HG02678 (cell line): Measurements from ENCODE around the gene TTN.

Source experiments
- ATAC-seq: cut with Tn5 transposase; IDR thresholded peaks from one replicate; pipeline ENCODE4 v1.9.1; 2021; ENCODE audit warnings: mild to moderate bottlenecking, moderate library complexity; ENCODE audit not compliant: unreplicated experiment

The TTN gene

GRCh38 chr2:178756843-178757242 lies 50.4 kb downstream of the TTN start:
- ATAC-seq = no peak

- ATAC-seq = no peak
Measured at GRCh38 chr2:178756343-178756742, 50.9 kb downstream of the TTN start.

GRCh38 chr2:178747767-178748166 lies 59.5 kb downstream of the TTN start:
- no peak for ATAC-seq

DNA sequence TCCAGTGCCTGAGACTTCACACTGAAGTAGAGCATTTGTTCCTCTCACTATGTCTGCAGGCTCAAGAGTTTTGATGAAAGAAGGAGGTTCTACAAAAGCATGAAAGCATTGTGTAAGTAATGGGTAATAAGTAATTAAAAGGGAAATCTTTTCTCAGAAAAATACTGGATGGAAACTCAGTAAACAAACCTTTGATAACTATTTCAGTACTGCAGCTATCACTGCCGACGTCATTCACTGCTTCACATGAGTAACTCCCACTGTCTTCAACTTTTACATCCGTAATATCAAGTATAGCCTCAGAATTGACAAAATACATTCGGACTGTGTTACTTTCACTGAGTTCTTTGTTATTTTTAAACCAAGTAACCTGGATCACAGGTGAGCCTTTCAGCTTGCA lies 72.7 kb downstream of the TTN start:
- no peak for ATAC-seq

- no peak for ATAC-seq
Measured at GRCh38 chr2:178733975-178734374, 73.2 kb downstream of the TTN start.

- ATAC-seq = no peak
Measured at GRCh38 chr2:178732913-178733312, 74.3 kb downstream of the TTN start.

DNA sequence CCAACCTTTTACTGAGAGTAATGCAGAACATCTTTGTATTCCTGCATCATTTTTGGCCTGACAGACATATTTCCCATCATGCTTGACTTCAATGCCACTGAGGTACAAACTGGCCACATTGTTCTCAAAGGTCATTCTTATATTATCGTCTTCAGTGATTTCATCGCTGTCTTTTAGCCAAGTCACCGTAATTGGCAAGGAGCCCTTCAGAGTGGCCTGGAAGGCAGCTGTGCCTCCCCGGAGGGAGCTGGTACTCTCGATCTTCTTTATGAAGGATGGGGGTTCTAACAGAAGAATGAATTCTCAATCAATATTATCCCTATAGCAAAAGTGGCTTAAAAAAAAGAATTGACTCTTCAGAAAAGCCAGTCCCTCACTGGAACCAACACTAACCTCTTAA lies 75.9 kb downstream of the TTN start:
- ATAC-seq = no peak

- no peak for ATAC-seq
Measured at GRCh38 chr2:178730049-178730448, 77.2 kb downstream of the TTN start.

DNA sequence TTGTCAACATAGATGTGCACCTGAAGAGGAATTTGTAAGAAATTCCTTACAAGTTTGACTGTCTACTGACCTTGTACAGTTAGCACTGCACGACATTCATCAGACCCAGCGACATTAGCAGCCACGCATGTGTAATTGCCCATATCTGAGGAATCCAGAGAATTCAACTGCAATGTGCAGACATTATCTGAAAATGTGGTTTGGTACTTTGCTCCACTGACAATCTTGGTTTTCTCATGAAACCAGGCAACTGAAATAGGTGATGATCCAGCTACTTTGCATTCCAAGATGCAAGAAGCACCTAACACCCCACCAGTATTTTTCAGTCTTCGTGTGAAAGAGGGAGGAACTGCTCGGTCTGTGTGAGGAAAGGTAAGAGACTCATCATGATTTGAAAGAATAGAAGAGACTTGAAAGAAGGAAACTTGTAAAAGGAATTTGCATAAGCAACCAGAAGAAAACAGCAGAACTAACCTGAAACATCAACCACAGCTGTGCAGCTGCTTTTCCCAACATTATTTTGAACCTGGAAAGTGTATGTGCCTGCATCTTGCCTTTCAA lies 83.4 kb downstream of the TTN start:
- ATAC-seq = no peak

DNA sequence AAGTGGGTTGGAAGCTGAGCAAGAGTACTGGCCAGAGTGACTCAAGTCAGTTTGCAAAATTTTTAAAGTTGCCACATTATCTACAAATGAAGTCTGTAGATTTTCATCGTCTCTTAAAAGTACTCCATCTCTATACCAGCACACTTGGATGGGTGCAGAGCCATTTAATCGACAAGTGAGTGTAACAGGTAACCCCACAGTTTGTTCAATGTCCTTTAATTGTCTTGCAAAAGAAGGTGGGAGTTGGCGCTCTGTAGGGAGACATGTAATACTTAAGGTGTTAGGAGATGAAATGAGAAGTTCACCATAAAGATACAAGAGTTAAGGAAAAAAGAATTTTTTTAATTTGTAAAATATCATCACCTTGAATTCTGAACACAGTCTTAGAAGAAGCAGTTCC lies 84.9 kb downstream of the TTN start:
- no peak for ATAC-seq

GRCh38 chr2:178718988-178719387 lies 88.2 kb downstream of the TTN start:
- no peak for ATAC-seq

DNA sequence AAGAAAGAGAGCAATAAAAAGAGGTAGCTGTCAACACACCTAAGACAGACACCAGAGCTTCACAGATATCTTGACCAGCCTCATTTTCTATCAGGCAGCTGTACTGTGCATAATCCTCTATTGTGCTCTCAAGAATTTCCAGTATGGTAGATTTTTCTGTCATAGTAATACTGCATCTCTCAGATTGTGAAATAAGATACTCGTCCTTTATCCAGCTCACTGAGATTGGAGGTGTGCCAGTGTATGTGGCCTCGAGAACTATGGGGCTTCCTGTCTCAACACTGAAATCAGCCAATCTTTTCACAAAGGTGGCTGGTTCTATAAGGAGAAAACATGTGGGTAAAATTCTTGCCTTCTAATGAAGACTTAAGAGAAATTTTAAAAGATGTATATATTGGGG lies 88.9 kb downstream of the TTN start:
- no peak for ATAC-seq

DNA sequence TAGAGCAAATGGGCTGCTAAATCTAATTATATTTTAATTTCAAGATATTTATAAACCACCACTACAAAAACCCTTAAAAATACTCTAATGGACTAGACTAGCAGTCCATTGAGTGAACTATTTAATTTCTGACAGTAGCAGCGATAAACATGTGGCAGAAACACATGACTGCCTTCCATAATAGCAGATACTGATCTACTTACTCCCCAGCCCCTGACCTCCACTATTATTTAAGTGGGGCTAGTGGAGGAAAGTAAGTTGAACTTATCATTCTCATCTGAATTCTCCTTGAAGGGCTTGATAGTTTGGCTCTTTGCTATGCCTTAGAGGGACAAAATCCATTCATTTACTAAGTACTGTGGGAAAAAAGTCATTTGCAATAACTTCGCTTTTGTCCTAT lies 90.8 kb downstream of the TTN start:
- no peak for ATAC-seq

DNA sequence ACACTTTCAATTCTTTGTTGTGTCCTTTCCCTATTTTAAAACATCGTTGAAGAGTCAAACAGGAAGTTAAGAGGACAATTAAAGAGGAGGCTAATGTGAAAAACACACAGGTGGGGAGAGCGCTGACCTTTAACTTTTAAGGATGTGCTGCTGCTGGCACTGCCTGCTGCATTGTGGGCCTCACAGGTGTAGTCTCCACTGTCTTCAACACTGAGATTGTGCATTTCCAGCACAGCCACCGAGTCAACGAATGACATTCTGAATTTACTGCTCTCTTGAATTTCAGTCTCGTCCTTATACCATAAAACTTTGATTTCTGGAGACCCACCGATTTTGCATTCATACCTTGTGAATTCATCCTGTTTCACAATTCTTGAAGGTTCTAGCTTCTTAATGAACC lies 91.9 kb downstream of the TTN start:
- ATAC-seq = no peak

GRCh38 chr2:178707476-178707875 lies 99.7 kb downstream of the TTN start:
- no peak for ATAC-seq

DNA sequence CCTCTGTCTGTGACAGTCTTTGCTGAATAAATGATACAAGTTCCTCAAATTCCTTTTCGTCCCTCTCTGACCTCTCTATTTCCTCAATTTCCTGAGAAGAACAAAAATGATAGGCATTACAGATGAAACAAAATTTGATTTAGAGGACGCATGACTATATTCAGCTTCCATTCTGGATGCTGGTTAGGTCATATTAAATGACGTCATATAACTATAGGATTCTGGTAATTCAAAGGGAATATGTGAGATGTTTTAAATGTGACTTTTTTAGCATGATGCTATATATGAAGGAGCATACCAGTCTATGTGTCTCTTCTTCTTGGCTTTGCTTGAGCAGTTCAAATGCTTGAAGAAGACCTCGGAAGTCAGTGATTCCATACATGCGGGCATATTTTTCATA lies 102.3 kb downstream of the TTN start:
- ATAC-seq = no peak

DNA sequence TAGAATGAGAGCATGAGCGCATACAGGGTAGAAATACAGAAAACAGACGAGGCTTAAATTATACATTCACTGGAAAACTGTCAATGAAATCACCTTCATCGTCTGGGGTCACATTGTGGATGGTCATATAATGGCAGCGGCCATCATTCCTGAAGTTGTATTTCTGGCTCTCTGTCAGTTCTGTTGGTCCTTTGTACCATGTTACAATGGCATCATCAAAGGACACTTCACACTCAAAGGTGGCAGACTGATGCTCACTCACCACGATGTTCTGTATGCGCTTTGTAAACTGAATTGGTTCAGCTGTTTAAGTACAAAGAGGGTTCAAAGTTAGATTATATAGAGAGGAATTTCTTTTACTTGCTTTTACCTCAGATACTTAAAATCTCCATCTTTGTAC lies 104.9 kb downstream of the TTN start:
- no peak for ATAC-seq

DNA sequence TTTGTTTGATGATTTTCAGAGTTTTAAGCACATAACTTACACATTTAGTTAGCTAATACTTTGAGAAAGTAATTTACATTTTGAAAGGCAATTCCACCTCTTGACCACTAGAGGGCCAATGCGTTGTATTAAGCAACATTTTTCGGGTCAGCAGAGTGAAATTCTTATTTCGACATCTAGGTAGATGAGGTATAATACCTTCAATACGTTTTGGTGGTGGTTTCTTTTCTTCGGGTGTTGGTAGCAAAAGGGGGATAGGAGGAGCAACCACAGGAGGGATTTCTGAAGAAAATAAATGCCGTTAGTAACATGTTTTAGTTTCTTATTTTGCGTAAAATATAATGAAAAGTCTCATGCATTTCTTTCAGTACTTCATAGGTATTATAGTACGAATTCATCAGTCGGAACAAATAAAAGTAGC lies 106.3 kb downstream of the TTN start:
- ATAC-seq = no peak

- ATAC-seq = no peak
Measured at GRCh38 chr2:178700136-178700535, 107.1 kb downstream of the TTN start.

GRCh38 chr2:178692845-178693244 lies 114.4 kb downstream of the TTN start:
- ATAC-seq = no peak

- ATAC-seq = no peak
Measured at GRCh38 chr2:178689808-178690207, 117.4 kb downstream of the TTN start.

DNA sequence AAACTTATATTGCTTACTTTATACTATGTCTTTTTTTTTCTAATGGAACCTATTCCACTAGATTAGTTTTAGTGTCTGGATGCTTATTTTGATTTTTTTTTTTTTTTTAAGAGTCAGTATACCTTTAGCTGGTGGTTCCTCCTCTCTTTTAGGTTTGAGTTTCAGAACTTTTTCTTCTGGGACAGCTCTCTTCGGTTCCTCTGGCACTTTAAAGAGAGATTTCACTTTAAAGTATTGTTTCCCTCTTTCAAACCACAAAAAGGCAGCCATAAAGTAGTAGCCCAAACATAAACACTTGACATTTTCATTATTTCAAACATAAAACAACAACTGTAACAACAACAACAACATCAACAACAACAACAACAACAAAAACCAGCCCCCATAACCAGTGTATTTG lies 123.3 kb downstream of the TTN start:
- no peak for ATAC-seq

DNA sequence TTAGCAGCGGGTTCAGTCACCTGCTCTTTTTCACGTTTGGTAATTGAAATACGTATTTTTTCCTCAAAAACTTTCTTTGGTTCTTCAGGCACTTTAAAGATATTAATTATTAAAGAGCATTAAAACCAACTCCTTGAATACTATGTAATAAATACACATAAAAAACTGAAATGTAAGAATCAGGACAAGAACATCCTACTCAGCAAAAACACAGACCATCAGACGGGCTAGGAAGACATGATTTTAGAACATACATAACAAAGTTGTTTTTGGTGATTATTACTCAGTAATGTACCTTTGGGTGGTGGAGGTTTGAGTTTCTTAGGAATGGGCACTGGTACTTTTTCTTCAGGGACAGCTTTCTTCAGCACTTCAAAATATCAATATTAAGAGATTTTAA lies 126.1 kb downstream of the TTN start:
- no peak for ATAC-seq

- no peak for ATAC-seq
Measured at GRCh38 chr2:178679891-178680290, 127.3 kb downstream of the TTN start.
